PC-9 (cell line): ENCODE measurements around the gene EVA1C.

Experiments used
- EZH2 ChIP-seq: fragments of 200-600 bp; sonication (generic); IDR thresholded peaks from 2 replicates; pipeline ENCODE4 v1.8.0; 2017; ENCODE audit warnings: antibody characterized with exemption, low read depth
- TF ChIP-seq, protein P1 (sequence below): fragments of 200-600 bp; sonication (generic); conservative IDR thresholded peaks from 2 replicates; pipeline ENCODE4 v1.6.1; 2017; ENCODE audit warnings: mixed run types, antibody characterized with exemption, mild to moderate bottlenecking, moderate library complexity

DNA sequence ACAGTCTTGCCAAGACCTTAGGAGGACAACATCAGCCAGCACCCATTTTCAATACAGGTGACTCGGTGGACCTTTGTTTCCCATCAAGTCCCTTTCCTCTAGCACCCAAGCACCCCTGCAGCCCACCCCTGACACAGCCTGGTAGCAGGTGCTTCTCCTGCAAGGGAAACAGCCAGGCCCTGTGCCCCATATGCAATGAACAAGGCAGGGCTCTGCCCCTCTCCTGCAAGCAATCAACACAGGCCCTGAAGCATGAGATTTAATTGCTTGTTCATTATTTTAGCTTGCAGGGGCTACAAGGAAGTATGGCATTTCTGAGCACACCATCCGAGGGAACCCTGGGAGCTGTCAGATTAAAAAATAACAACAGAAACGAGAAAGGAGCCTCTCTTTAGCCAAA is 137.4 kb downstream of the EVA1C start:
- TF ChIP-seq, protein P1, sequence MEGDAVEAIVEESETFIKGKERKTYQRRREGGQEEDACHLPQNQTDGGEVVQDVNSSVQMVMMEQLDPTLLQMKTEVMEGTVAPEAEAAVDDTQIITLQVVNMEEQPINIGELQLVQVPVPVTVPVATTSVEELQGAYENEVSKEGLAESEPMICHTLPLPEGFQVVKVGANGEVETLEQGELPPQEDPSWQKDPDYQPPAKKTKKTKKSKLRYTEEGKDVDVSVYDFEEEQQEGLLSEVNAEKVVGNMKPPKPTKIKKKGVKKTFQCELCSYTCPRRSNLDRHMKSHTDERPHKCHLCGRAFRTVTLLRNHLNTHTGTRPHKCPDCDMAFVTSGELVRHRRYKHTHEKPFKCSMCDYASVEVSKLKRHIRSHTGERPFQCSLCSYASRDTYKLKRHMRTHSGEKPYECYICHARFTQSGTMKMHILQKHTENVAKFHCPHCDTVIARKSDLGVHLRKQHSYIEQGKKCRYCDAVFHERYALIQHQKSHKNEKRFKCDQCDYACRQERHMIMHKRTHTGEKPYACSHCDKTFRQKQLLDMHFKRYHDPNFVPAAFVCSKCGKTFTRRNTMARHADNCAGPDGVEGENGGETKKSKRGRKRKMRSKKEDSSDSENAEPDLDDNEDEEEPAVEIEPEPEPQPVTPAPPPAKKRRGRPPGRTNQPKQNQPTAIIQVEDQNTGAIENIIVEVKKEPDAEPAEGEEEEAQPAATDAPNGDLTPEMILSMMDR, result no peak
- no peak for TF ChIP-seq EZH2
